ENCODE measurements around the gene TTLL7.
"Not testable (repeated sequence)": the region's sequence is repeated elsewhere in the genome, so short reads cannot be mapped to it uniquely, and the experiment has no call there.

The TTLL7 gene

GRCh38 chr1:83996191-83996590, 2.7 kb downstream of the TTLL7 start:
- no peak for DNase-seq

- no peak for DNase-seq
Observed at GRCh38 chr1:83995649-83996048, 3.3 kb downstream of the TTLL7 start.

- DNase-seq: no peak
Observed at GRCh38 chr1:83994111-83994510, 4.8 kb downstream of the TTLL7 start.

- DNase-seq: no peak
Observed at GRCh38 chr1:83990734-83991133, 8.2 kb downstream of the TTLL7 start.

- DNase-seq: no peak
Observed at GRCh38 chr1:83985048-83985447, 13.9 kb downstream of the TTLL7 start.

GRCh38 chr1:83983918-83984317, 15.0 kb downstream of the TTLL7 start:
- DNase-seq: not testable (repeated sequence)

GRCh38 chr1:83978056-83978455, 20.9 kb downstream of the TTLL7 start:
- DNase-seq: peak; percentile 57 to 87

GRCh38 chr1:83976920-83977319, 22.0 kb downstream of the TTLL7 start:
- DNase-seq: no peak

- no peak for DNase-seq
Observed at GRCh38 chr1:83970802-83971201, 28.1 kb downstream of the TTLL7 start.

GRCh38 chr1:83970114-83970513, 28.8 kb downstream of the TTLL7 start:
- DNase-seq: peak in 1 of 2 experiments; percentile 21

GRCh38 chr1:83967336-83967735, 31.6 kb downstream of the TTLL7 start:
- DNase-seq: no peak

GRCh38 chr1:83964153-83964552, 34.8 kb downstream of the TTLL7 start:
- no peak for DNase-seq

GRCh38 chr1:83961571-83962295, 37.2 kb downstream of the TTLL7 start:
- no peak for DNase-seq

- no peak for DNase-seq
Observed at GRCh38 chr1:83960669-83961277, 38.2 kb downstream of the TTLL7 start.

- no peak for DNase-seq
Observed at GRCh38 chr1:83959824-83960498, 39.0 kb downstream of the TTLL7 start.

GRCh38 chr1:83958704-83959103, 40.2 kb downstream of the TTLL7 start:
- DNase-seq: no peak

GRCh38 chr1:83954166-83954823, 44.6 kb downstream of the TTLL7 start:
- no peak for DNase-seq

- DNase-seq: peak; percentile 11 to 77
Observed at GRCh38 chr1:83950106-83950661, 48.7 kb downstream of the TTLL7 start.

- peak in 1 of 2 experiments; percentile 38 for DNase-seq
Observed at GRCh38 chr1:83942914-83943313, 56.0 kb downstream of the TTLL7 start.

GRCh38 chr1:83934550-83934949, 64.4 kb downstream of the TTLL7 start:
- no peak for DNase-seq

- DNase-seq: no peak
Observed at GRCh38 chr1:83932693-83933092, 66.2 kb downstream of the TTLL7 start.

GRCh38 chr1:83932281-83932680, 66.7 kb downstream of the TTLL7 start:
- DNase-seq: no peak

- DNase-seq: peak; percentile 71 to 76
Observed at GRCh38 chr1:83931658-83932253, 67.2 kb downstream of the TTLL7 start.
